CD14-positive monocyte (primary cell): ENCODE data around the gene SCAF8. TPM values are rescaled to one million over a fixed set of nuclear protein-coding genes. Genes with fewer than 3 reads are reported as not detected.

Experiments
- DNase-seq, 3 donors: peaks; one replicate each; pipeline ENCODE4 v3.0.0-alpha.2; 2011 to 2022
- H2AFZ ChIP-seq: 2 replicates; pipeline ENCODE4 v1.6.0; 2012; ENCODE audit warnings: mild to moderate bottlenecking, low read depth, low read length, inconsistent platforms; ENCODE audit not compliant: insufficient read depth, poor library complexity, severe bottlenecking
- H3K27ac ChIP-seq, 2 donors: 1 replicate in 1 of 2; 2 replicates in 1 of 2; pipeline ENCODE4 v1.5.1; 2012 to 2013; ENCODE audit warnings: low read length in 2 of 2, control low read depth in 1 of 2, inconsistent platforms in 1 of 2, low read depth in 1 of 2, mild to moderate bottlenecking in 1 of 2
- H3K27me3 ChIP-seq, 2 donors: one replicate each; pipeline versions ENCODE4 v1.6.0 to v1.6.1; 2011 to 2013; ENCODE audit warnings: low read length in 2 of 2; ENCODE audit not compliant: control insufficient read depth in 2 of 2, insufficient read depth in 2 of 2
- H3K36me3 ChIP-seq, 2 donors: replicated peaks in 1 of 2; 1 replicate in 1 of 2; 2 replicates in 1 of 2; pipeline versions ENCODE4 v1.5.1 to v1.6.1; 2012 to 2013; ENCODE audit warnings: low read length in 2 of 2, control low read depth in 1 of 2, inconsistent platforms in 1 of 2, mild to moderate bottlenecking in 1 of 2; ENCODE audit not compliant: insufficient read depth in 2 of 2, control insufficient read depth in 1 of 2
- H3K4me1 ChIP-seq, 2 donors: 1 replicate in 1 of 2; 2 replicates in 1 of 2; pipeline versions ENCODE4 v1.5.1 to v1.6.1; 2012 to 2013; ENCODE audit warnings: low read length in 2 of 2, control low read depth in 1 of 2, inconsistent platforms in 1 of 2, mild to moderate bottlenecking in 1 of 2, moderate library complexity in 1 of 2; ENCODE audit not compliant: insufficient read depth in 2 of 2, control insufficient read depth in 1 of 2
- H3K4me2 ChIP-seq: replicated peaks from 2 replicates; pipeline ENCODE3; 2012; ENCODE audit warnings: low read length, moderate library complexity, mild to moderate bottlenecking; ENCODE audit not compliant: poor library complexity, severe bottlenecking; ENCODE audit errors: extremely low read depth
- H3K4me3 ChIP-seq, 3 experiments: fragments of 200-600 bp in 1 of 3; sonication (generic) in 1 of 3; replicated peaks in 1 of 3; 1 replicate in 2 of 3; 2 replicates in 1 of 3; pipeline ENCODE4 v1.5.1; 2011 to 2013; ENCODE audit warnings: low read length in 3 of 3, mild to moderate bottlenecking in 3 of 3, control low read depth in 2 of 3, low read depth in 2 of 3, inconsistent platforms in 1 of 3, moderate library complexity in 1 of 3
- H3K79me2 ChIP-seq: 2 replicates; pipeline ENCODE4 v1.6.0; 2012; ENCODE audit warnings: mild to moderate bottlenecking, control low read depth, inconsistent platforms, low read length, moderate library complexity; ENCODE audit not compliant: insufficient read depth
- H3K9ac ChIP-seq: 2 replicates; pipeline ENCODE4 v1.6.0; 2017; ENCODE audit warnings: low read length, mild to moderate bottlenecking; ENCODE audit not compliant: insufficient read depth, poor library complexity, severe bottlenecking
- H3K9me3 ChIP-seq, 2 donors: replicated peaks in 1 of 2; 1 replicate in 1 of 2; 2 replicates in 1 of 2; pipeline versions ENCODE4 v1.5.1 to v1.6.1; 2012 to 2013; ENCODE audit warnings: low read length in 2 of 2, control low read depth in 1 of 2; ENCODE audit not compliant: control insufficient read depth in 1 of 2, insufficient read depth in 1 of 2
- H4K20me1 ChIP-seq: 2 replicates; pipeline ENCODE4 v1.6.0; 2012; ENCODE audit warnings: mild to moderate bottlenecking, low read length, control low read depth, moderate library complexity; ENCODE audit not compliant: insufficient read depth
- H3K27ac Mint-ChIP-seq, 7 donors: one replicate each; pipeline ENCODE4 v1.8.0; 2020; ENCODE audit warnings: mild to moderate bottlenecking in 7 of 7, mixed read lengths in 7 of 7, moderate library complexity in 6 of 7, inconsistent platforms in 2 of 7
- H3K27me3 Mint-ChIP-seq, 3 donors: one replicate each; pipeline ENCODE4 v1.8.0; 2021 to 2022; ENCODE audit warnings: low read depth in 3 of 3, mild to moderate bottlenecking in 3 of 3, mixed read lengths in 3 of 3, moderate library complexity in 3 of 3, inconsistent platforms in 1 of 3
- H3K36me3 Mint-ChIP-seq, 2 donors: one replicate each; pipeline ENCODE4 v1.8.0; 2020; ENCODE audit warnings: mixed read lengths in 2 of 2, inconsistent platforms in 1 of 2, mild to moderate bottlenecking in 1 of 2
- H3K4me1 Mint-ChIP-seq: one replicate; pipeline ENCODE4 v1.8.0; 2020; ENCODE audit warnings: mild to moderate bottlenecking, mixed read lengths
- H3K4me3 Mint-ChIP-seq, 2 donors: one replicate each; pipeline ENCODE4 v1.8.0; 2020; ENCODE audit warnings: mild to moderate bottlenecking in 2 of 2, mixed read lengths in 2 of 2, moderate library complexity in 1 of 2
- H3K9me3 Mint-ChIP-seq, 7 donors: one replicate each; pipeline ENCODE4 v1.8.0; 2020 to 2022; ENCODE audit warnings: mixed read lengths in 7 of 7, mild to moderate bottlenecking in 6 of 7, moderate library complexity in 6 of 7, inconsistent platforms in 2 of 7
- WGBS: methylation state at CpG from one replicate; pipeline ENCODE4 v1.1.5; 2013; ENCODE audit warnings: missing lambda C conversion rate; ENCODE audit not compliant: insufficient coverage; 5-methylcytosine and 5-hydroxymethylcytosine counted together
- intact Hi-C, 2 donors: fragments of 100-400 bp; cut with micrococcal nuclease; formaldehyde crosslinking; loops; one replicate each; pipeline versions ENCODE4 v1.15.0 to v1.15.1; 2023
- polyA plus RNA-seq, 3 donors: library from polyadenylated mRNA; depleted of rRNA in 1 of 3; unstranded in 2 of 3; stranded (reverse) in 1 of 3; fragments of 300-500 nt in 2 of 3; fragments of >200 nt in 1 of 3; fragmentation: Illumina TruSeq in 2 of 3; gene quantifications; 1 replicate in 2 of 3; 2 replicates in 1 of 3; pipeline ENCODE4 v1.2.3, GENCODE V29; 2012 to 2021
- TF ChIP-seq, protein P1 (sequence below): fragments of 200-600 bp; IDR thresholded peaks from one replicate; pipeline ENCODE4 v1.8.0; 2022; ENCODE audit warnings: antibody characterized with exemption, mild to moderate bottlenecking

SCAF8 gene
- polyA plus RNA-seq, 3 donors = 2.8 to 18.5 (median 4.2) TPM

DNA sequence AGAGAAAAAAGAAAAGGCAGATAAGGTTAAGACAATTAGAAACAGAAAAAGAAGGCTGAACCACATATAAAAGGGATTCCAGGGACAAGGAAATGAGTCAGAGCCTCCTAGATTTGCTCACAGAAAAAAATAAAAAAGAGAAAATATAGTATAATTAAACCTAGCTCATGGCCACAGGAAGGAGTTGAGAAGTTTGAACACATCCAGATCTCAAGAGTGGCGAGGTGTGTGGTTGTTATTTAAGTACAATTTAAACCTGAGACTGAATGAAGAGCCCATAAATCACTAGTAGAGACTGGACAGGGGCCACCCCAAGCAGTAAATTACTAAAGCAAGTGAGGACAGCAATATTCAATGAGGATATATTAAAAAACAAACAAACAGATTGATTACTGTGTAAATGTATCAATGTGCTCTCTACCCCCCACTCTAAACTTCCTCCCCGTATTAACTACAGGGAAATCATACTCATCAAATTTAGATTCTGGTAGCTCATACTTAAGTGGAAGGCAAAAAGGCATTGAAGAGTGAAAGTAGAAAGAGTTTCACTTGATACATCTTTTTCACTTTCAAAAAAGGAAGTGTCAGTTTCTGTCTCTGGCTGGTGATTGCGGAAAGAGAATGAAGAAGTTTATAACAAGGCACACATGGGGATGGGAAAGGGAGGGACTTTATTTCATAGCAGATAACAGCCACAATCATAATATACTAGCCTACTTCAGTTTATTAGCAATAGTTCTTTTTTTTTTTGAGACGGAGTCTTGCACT is 49.3 kb upstream of the SCAF8 start:
- no peaks in the 10 kb centered on the region for H3K9me3 ChIP-seq
- H3K4me3 ChIP-seq = peak overlapping the region in 1 of 3 experiments; percentile 34
- peak overlapping the region; percentile 38 for H3K4me2 ChIP-seq
- no peaks in the 10 kb centered on the region for H4K20me1 ChIP-seq
- peaks cover 0 to 6% (median 0%) of the 10 kb centered on the region in 7 donors for H3K9me3 Mint-ChIP-seq
- no peak overlapping the region for H3K9ac ChIP-seq
- H3K4me3 Mint-ChIP-seq = peak overlapping the region in 1 of 2 donors; percentile 46
- intact Hi-C loops = loop anchor here in 1 of 2 donors (5.0 kb wide), 1 partner anchor 48 kb away; the partner anchor contains the start of gene SCAF8
- H3K36me3 ChIP-seq = no peaks in the 10 kb centered on the region
- H3K4me1 Mint-ChIP-seq = peaks cover 13% of the 10 kb centered on the region
- H3K27ac Mint-ChIP-seq = peak overlapping the region; percentile 81 to 92 (median 88)
- H2AFZ ChIP-seq = peak overlapping the region; percentile 49
- H3K27me3 ChIP-seq = no peaks in the 10 kb centered on the region
- H3K27ac ChIP-seq = peak overlapping the region; percentile 9 to 82
- peaks cover 0 to 1% (median 0%) of the 10 kb centered on the region in 3 donors for H3K27me3 Mint-ChIP-seq
- peak; percentile 51 to 62 (median 56) for DNase-seq
- H3K36me3 Mint-ChIP-seq = no peaks in the 10 kb centered on the region
- peaks cover 13 to 17% of the 10 kb centered on the region in 2 donors for H3K4me1 ChIP-seq
- TF ChIP-seq, protein P1, sequence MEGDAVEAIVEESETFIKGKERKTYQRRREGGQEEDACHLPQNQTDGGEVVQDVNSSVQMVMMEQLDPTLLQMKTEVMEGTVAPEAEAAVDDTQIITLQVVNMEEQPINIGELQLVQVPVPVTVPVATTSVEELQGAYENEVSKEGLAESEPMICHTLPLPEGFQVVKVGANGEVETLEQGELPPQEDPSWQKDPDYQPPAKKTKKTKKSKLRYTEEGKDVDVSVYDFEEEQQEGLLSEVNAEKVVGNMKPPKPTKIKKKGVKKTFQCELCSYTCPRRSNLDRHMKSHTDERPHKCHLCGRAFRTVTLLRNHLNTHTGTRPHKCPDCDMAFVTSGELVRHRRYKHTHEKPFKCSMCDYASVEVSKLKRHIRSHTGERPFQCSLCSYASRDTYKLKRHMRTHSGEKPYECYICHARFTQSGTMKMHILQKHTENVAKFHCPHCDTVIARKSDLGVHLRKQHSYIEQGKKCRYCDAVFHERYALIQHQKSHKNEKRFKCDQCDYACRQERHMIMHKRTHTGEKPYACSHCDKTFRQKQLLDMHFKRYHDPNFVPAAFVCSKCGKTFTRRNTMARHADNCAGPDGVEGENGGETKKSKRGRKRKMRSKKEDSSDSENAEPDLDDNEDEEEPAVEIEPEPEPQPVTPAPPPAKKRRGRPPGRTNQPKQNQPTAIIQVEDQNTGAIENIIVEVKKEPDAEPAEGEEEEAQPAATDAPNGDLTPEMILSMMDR = no peak
- 0% methylated on average over 1 of the region's 4 CpGs for WGBS
- H3K79me2 ChIP-seq = no peaks in the 10 kb centered on the region

DNA sequence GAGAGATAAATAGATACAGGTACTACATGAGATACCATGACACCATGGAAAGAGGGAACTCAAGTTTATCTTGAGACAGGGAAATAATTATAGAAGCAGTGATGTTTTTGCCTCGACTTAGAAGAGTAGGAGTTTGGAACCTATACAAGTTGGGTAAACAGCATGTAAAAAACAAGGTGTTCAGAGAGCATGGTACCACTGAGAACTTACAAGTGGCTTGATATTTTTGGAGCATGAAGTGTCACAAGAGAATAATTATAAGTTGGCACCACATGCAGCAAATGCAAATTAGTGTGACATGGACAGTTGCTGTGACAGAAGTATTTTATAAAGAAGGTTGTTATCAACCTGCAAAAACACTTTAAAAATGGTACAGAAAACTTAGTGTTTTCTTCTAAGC is 47.1 kb upstream of the SCAF8 start:
- Histone ChIP-seq H4K20me1 (no peaks in the 10 kb centered on the region), H2AFZ (no peak overlapping the region), H3K4me3 (no peak overlapping the region), H3K9ac (no peak overlapping the region), H3K27me3 (no peaks in the 10 kb centered on the region), H3K4me2 (no peak overlapping the region), H3K79me2 (no peaks in the 10 kb centered on the region), H3K4me1 (peaks cover 13 to 17% of the 10 kb centered on the region in 2 donors), H3K9me3 (no peaks in the 10 kb centered on the region), H3K27ac (no peak overlapping the region), H3K36me3 (no peaks in the 10 kb centered on the region)
- Mint-ChIP-seq H3K27me3 (peaks cover 0 to 3% (median 0%) of the 10 kb centered on the region in 3 donors), H3K27ac (no peak overlapping the region), H3K4me1 (peaks cover 13% of the 10 kb centered on the region), H3K9me3 (peaks cover 0 to 6% (median 0%) of the 10 kb centered on the region in 7 donors), H3K4me3 (no peak overlapping the region), H3K36me3 (no peaks in the 10 kb centered on the region)
- no peak for DNase-seq
- WGBS = 100% methylated on average over 1 of the region's 1 CpG
- TF ChIP-seq, protein P1 = no peak
- intact Hi-C loops = no loop called here
